Omental fat pad (tissue), 4 donors: Measurements from ENCODE around the gene PDE6A. TPM values are rescaled to one million over a fixed set of nuclear protein-coding genes. Genes with fewer than 3 reads are reported as not detected.

ENCODE experiments used
- ATAC-seq: fragments of 150-250 bp; one replicate; pipeline ENCODE4 v1.9.1; 2016; ENCODE audit warnings: mild to moderate bottlenecking, moderate library complexity; ENCODE audit not compliant: low FRiP score
- DNase-seq: peaks from one replicate; pipeline ENCODE4 v3.0.0-alpha.2; 2019; ENCODE audit warnings: low spot score
- total RNA-seq, 4 donors: library from RNA; depleted of rRNA; stranded (reverse); fragments of >200 nt; gene quantifications; one replicate each; pipeline ENCODE4 v1.1.0, GENCODE V29; 2016
- TF ChIP-seq, protein P1 (sequence below), 3 donors: fragments of 450-650 bp; IDR thresholded peaks; one replicate each; pipeline ENCODE4 v1.5.1; 2016 to 2017; ENCODE audit warnings: antibody characterized with exemption in 3 of 3, mild to moderate bottlenecking in 3 of 3, moderate library complexity in 2 of 3

PDE6A gene
- total RNA-seq, 4 donors from 2014 or later, result not detected

DNA sequence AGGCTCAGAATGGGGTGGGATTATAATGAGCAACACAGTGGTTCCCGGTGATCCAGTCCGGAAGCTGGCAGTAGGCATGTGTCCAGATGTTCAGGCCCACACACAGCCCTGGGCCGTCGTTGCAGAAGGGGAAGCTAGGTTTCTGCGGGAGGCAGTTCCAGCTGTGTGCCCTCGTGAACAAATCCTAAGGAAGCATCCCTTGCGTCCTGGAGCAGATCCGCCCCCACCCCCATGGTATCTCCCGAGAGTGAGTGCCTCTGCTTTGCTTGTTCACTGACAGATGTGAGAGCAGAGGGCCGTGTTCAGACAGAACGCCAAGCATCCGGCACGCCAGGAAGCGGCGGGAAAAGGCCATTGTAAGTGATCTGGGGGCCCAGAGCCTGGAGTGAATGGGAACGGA is 104.8 kb downstream of the PDE6A start:
- ATAC-seq (no peak), DNase-seq (no peak)
- TF ChIP-seq, protein P1, sequence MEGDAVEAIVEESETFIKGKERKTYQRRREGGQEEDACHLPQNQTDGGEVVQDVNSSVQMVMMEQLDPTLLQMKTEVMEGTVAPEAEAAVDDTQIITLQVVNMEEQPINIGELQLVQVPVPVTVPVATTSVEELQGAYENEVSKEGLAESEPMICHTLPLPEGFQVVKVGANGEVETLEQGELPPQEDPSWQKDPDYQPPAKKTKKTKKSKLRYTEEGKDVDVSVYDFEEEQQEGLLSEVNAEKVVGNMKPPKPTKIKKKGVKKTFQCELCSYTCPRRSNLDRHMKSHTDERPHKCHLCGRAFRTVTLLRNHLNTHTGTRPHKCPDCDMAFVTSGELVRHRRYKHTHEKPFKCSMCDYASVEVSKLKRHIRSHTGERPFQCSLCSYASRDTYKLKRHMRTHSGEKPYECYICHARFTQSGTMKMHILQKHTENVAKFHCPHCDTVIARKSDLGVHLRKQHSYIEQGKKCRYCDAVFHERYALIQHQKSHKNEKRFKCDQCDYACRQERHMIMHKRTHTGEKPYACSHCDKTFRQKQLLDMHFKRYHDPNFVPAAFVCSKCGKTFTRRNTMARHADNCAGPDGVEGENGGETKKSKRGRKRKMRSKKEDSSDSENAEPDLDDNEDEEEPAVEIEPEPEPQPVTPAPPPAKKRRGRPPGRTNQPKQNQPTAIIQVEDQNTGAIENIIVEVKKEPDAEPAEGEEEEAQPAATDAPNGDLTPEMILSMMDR (IDR thresholded peaks at IDR 0.05), result no peak

DNA sequence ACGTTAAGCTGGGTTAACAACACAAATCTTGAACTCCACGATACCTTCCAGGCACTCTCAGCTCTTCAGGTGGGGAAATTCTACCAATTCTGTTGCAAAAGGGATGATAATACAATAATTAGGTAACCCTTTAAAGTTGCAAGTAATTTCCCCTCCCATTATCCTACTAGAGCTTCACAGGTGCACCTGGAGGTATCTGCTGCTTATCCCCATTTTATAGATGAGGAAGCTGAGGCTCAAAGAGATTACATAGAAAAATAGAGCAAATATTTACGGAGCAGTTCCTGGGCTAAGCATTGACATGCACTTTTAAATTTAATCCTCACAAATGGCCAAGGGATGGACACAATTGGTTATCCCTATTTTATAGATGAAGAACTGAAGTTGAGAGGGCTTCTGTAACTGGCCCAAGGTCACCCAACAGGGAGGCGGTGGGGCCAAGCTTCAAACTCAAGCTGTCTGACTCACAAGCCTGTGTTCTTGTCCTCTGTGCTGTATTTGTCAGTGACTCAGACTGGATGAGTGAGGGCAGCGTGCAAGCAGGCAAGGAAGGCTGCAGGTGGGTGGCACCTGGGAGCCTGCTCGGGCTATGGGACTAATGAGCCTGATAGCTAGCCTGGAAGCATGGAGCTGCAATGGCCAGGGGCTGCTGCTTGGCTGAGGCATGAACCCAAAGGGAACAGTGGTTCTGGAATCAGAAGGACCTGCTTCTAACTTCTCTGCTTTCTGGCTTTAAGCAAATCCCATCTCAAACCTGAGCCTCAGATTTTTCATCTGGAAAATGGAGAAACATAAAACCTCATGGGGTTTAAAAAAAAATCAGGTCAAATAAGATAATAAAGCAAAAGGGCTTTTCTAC is 105.5 kb downstream of the PDE6A start:
- DNase-seq (no peak), ATAC-seq (no peak)
- TF ChIP-seq, protein P1 (IDR thresholded peaks at IDR 0.05), result no peak

DNA sequence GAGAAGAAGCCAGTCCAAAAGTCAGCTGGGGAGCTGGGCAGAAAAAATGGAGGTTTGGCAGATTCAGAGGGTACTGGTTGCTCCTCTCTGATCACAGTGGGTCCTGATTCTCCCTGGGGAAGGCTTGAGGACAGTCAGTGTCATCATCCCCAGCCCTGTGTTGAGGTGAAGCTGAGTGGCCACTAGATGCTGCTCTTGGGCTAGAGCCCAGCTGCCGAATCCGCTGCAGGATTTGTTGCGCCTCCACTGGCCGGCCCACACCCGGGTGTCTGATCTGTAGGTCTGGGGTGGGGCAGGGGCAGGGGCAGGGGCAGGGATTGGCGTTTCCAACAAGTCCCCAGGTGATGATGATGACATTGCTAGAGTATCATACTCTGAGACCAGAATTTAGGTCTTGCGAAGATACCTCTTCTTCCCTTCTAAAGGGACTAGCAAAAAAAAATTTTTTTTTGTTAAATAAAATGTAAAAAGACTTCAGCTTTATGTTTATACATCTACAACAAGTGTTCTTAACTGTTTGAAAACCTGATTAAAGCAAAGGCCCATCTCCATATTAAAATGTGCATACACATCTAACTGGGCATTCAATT is 106.8 kb downstream of the PDE6A start:
- no peak for DNase-seq
- TF ChIP-seq, protein P1 (IDR thresholded peaks at IDR 0.05), result no peak
- ATAC-seq, result no peak

DNA sequence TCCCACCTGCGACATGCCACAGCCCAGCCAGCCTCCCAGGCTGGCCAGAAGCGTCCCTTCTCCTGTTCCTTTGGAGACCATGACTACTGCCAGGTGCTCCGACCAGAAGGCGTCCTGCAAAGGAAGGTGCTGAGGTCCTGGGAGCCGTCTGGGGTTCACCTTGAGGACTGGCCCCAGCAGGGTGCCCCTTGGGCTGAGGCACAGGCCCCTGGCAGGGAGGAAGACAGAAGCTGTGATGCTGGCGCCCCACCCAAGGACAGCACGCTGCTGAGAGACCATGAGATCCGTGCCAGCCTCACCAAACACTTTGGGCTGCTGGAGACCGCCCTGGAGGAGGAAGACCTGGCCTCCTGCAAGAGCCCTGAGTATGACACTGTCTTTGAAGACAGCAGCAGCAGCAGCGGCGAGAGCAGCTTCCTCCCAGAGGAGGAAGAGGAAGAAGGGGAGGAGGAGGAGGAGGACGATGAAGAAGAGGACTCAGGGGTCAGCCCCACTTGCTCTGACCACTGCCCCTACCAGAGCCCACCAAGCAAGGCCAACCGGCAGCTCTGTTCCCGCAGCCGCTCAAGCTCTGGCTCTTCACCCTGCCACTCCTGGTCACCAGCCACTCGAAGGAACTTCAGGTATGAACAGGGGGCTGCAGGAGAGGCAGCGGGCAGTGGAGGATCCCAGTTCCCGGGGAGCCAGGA is 108.0 kb downstream of the PDE6A start:
- DNase-seq, result no peak
- ATAC-seq, result no peak
- TF ChIP-seq, protein P1 (IDR thresholded peaks at IDR 0.05), result no peak

DNA sequence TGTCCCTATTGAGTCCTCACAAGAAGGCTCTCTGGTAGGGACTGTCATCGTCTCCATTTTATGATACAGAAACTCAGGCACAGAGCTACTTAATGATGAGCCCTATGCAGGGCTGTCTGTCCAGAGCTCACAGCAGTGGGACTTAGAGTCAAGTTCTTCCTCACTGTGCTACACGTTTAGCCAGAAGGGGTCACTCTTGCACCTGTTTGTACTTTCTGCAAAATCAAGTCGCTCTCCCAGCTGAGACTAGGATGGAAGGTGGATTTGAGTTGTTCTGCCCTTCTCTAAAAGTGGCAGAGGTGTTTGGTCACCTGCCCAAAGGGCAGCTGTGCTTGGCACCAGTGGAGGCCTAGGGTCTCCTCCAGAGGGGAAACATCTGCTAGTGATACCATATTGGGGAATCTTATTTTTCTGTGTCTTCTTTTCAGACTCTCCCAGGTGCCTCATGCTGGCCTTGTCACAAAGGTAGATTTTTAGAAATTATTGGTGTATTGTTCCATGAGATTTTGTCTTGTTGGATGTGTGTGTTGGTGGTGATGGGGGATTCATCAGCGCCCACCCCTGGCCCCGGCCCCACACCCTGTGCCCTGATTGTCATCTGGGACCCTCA is 110.2 kb downstream of the PDE6A start:
- DNase-seq (no peak), ATAC-seq (no peak)
- TF ChIP-seq, protein P1 (IDR thresholded peaks at IDR 0.05), result peak in 1 of 3 donors; percentile 17

DNA sequence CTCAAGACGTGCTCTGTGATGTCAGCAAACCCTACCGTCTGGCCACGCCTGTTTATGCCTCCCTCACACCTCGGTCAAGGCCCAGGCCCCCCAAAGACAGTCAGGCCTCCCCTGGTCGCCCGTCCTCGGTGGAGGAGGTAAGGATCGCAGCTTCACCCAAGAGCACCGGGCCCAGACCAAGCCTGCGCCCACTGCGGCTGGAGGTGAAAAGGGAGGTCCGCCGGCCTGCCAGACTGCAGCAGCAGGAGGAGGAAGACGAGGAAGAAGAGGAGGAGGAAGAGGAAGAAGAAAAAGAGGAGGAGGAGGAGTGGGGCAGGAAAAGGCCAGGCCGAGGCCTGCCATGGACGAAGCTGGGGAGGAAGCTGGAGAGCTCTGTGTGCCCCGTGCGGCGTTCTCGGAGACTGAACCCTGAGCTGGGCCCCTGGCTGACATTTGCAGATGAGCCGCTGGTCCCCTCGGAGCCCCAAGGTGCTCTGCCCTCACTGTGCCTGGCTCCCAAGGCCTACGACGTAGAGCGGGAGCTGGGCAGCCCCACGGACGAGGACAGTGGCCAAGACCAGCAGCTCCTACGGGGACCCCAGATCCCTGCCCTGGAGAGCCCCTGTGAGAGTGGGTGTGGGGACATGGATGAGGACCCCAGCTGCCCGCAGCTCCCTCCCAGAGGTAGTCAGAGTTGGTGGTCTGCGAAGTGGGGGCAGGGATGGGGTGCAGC is 111.3 kb downstream of the PDE6A start:
- no peak for DNase-seq
- ATAC-seq, result no peak
- TF ChIP-seq, protein P1 (IDR thresholded peaks at IDR 0.05), result no peak
